GM23338 (cell line): ENCODE data around the gene PPP6R2. TPM values are rescaled to one million over a fixed set of nuclear protein-coding genes. Genes with fewer than 3 reads are reported as not detected.
A peak's percentile ranks its signal among the peaks of the same experiment; 100 is the strongest.
"Not testable (repeated sequence)": the region's sequence is repeated elsewhere in the genome, so short reads cannot be mapped to it uniquely, and the experiment has no call there.

Source experiments
- ATAC-seq: fragments of 200-7000 bp; cut with Tn5 transposase; 3 replicates; pipeline ENCODE4 v1.9.1; 2020
- DNase-seq: peaks from one replicate; pipeline ENCODE4 v3.0.0-alpha.2; 2015; ENCODE audit warnings: low spot score
- H2AFZ ChIP-seq: fragments of 200-600 bp; sonication (generic); 2 replicates; pipeline ENCODE4 v1.8.0; 2016; ENCODE audit warnings: antibody characterized with exemption, mild to moderate bottlenecking, moderate library complexity
- H3F3A ChIP-seq: fragments of 200-600 bp; sonication (generic); replicated peaks from 2 replicates; pipeline ENCODE4 v1.8.0; 2017; ENCODE audit warnings: antibody characterized with exemption, mixed run types, low read depth
- H3K27ac ChIP-seq: fragments of 200-600 bp; sonication (generic); 2 replicates; pipeline ENCODE4 v1.6.1; 2016; ENCODE audit warnings: low read depth
- H3K27me3 ChIP-seq: fragments of 200-600 bp; sonication (generic); 2 replicates; pipeline ENCODE4 v1.8.0; 2016; ENCODE audit warnings: mild to moderate bottlenecking, mixed run types, moderate library complexity; ENCODE audit not compliant: insufficient read depth
- H3K36me3 ChIP-seq: fragments of 200-600 bp; sonication (generic); 2 replicates; pipeline ENCODE4 v1.8.0; 2016; ENCODE audit warnings: mild to moderate bottlenecking; ENCODE audit not compliant: insufficient read depth
- H3K4me1 ChIP-seq: fragments of 200-600 bp; sonication (generic); 2 replicates; pipeline ENCODE4 v1.8.0; 2016; ENCODE audit warnings: mild to moderate bottlenecking, moderate library complexity; ENCODE audit not compliant: insufficient read depth
- H3K4me2 ChIP-seq: fragments of 200-600 bp; sonication (generic); 2 replicates; pipeline ENCODE4 v1.7.1; 2017; ENCODE audit warnings: mixed run types
- H3K4me3 ChIP-seq: fragments of 200-600 bp; sonication (generic); 2 replicates; pipeline ENCODE4 v1.6.1; 2016; ENCODE audit warnings: mixed run types
- H3K79me2 ChIP-seq: fragments of 200-600 bp; sonication (generic); replicated peaks from 2 replicates; pipeline ENCODE4 v1.8.0; 2017; ENCODE audit warnings: mild to moderate bottlenecking; ENCODE audit not compliant: insufficient read depth
- H3K9me2 ChIP-seq: fragments of 200-600 bp; sonication (generic); 2 replicates; pipeline ENCODE4 v1.8.0; 2017; ENCODE audit not compliant: insufficient read depth
- H4K20me1 ChIP-seq: fragments of 200-600 bp; sonication (generic); replicated peaks from 2 replicates; pipeline ENCODE4 v1.8.0; 2017; ENCODE audit warnings: mild to moderate bottlenecking; ENCODE audit not compliant: insufficient read depth
- H3K27ac Mint-ChIP-seq: 2 replicates; pipeline ENCODE4 v1.8.0; 2020; ENCODE audit warnings: inconsistent platforms, mild to moderate bottlenecking, moderate library complexity, mixed read lengths
- H3K27me3 Mint-ChIP-seq: 3 replicates; pipeline ENCODE4 v1.8.0; 2022; ENCODE audit warnings: low read depth, mild to moderate bottlenecking, moderate library complexity, mixed read lengths, inconsistent platforms; ENCODE audit not compliant: insufficient read depth, poor library complexity
- H3K36me3 Mint-ChIP-seq: 3 replicates; pipeline ENCODE4 v1.8.0; 2021; ENCODE audit warnings: low read depth, mild to moderate bottlenecking, inconsistent platforms, moderate library complexity, mixed read lengths
- H3K4me1 Mint-ChIP-seq: 3 replicates; pipeline ENCODE4 v1.8.0; 2020; ENCODE audit warnings: mild to moderate bottlenecking, inconsistent platforms, mixed read lengths
- H3K4me3 Mint-ChIP-seq: 3 replicates; pipeline ENCODE4 v1.8.0; 2021; ENCODE audit warnings: moderate library complexity, mild to moderate bottlenecking, inconsistent platforms, mixed read lengths
- H3K9me3 Mint-ChIP-seq: 3 replicates; pipeline ENCODE4 v1.8.0; 2020; ENCODE audit warnings: moderate library complexity, mild to moderate bottlenecking, inconsistent platforms, mixed read lengths
- NANOG ChIP-seq: IDR thresholded peaks from 2 replicates; pipeline ENCODE4 v1.6.1; 2016; ENCODE audit warnings: antibody characterized with exemption, borderline replicate concordance
- ZNF114 ChIP-seq: fragments of 250-450 bp; sonication (Bioruptor Pico); IDR thresholded peaks from 2 replicates; pipeline ENCODE4 v1.5.0; 2020; ENCODE audit warnings: mild to moderate bottlenecking, moderate library complexity
- ZNF462 ChIP-seq: fragments of 250-450 bp; sonication (Bioruptor Pico); IDR thresholded peaks from 2 replicates; pipeline ENCODE4 v1.5.0; 2020; ENCODE audit warnings: mild to moderate bottlenecking, moderate library complexity
- polyA plus RNA-seq: library from polyadenylated mRNA; unstranded; fragments of >200 nt; fragmentation: Nextera tagmentation; extraction: Ambion mirVana; gene quantifications from 2 replicates; pipeline ENCODE4 v1.2.1, GENCODE V29; 2016
- total RNA-seq: library from RNA; depleted of rRNA; stranded (reverse); fragments of >200 nt; shearing (Covaris generic); gene quantifications from 2 replicates; pipeline ENCODE4 v1.2.3, GENCODE V29; 2014

Gene PPP6R2
- total and polyA plus RNA-seq, 2 experiments from 2014 or later: 11.9 to 45.8 TPM

- H3K27me3 Mint-ChIP-seq, H3K36me3 ChIP-seq, H3F3A ChIP-seq, H3K4me1 ChIP-seq, H2AFZ ChIP-seq, H3K27me3 ChIP-seq, H3K27ac ChIP-seq, ATAC-seq, DNase-seq, H3K4me2 ChIP-seq, H3K79me2 ChIP-seq, H3K4me3 Mint-ChIP-seq, H3K4me1 Mint-ChIP-seq, H3K9me3 Mint-ChIP-seq, H3K27ac Mint-ChIP-seq, H3K4me3 ChIP-seq, H3K9me2 ChIP-seq: not testable (repeated sequence)
- H4K20me1 ChIP-seq: peaks cover 16% of the 10 kb centered on the region
- peaks cover 28% of the 10 kb centered on the region for H3K36me3 Mint-ChIP-seq
Measured at GRCh38 chr22:50381021-50381555, 38.0 kb downstream of the PPP6R2 start.

- DNase-seq (no peak), ATAC-seq (no peak)
- Mint-ChIP-seq H3K4me3 (no peak overlapping the region; the same call in 2 of the 3 replicates), H3K36me3 (peaks cover 12% of the 10 kb centered on the region), H3K9me3 (no peaks in the 10 kb centered on the region), H3K4me1 (peaks cover 19% of the 10 kb centered on the region), H3K27ac (peak overlapping the region; percentile 25), H3K27me3 (peaks cover 6% of the 10 kb centered on the region)
- H3K79me2 ChIP-seq: no peaks in the 10 kb centered on the region
- no peaks in the 10 kb centered on the region for H3K9me2 ChIP-seq
- no peak for TF ChIP-seq ZNF462 (CRISPR knock-in tag)
- TF ChIP-seq ZNF114 (CRISPR knock-in tag): no peak
- TF ChIP-seq NANOG: no peak
- H3K27ac ChIP-seq: 0 out of 2 replicates have a peak overlapping the region, but pooled peaks have one; percentile 48
- peaks cover 9% of the 10 kb centered on the region; the same call in 1 of the 2 replicates for H3F3A ChIP-seq
- H3K4me1 ChIP-seq: 0 out of 2 replicates have a peak, but pooled peaks cover 6% of the 10 kb centered on the region
- no peaks in the 10 kb centered on the region for H3K27me3 ChIP-seq
- H2AFZ ChIP-seq: no peak overlapping the region
- H4K20me1 ChIP-seq: no peaks in the 10 kb centered on the region; the same call in 1 of the 2 replicates
- 0 out of 2 replicates have a peak overlapping the region, but pooled peaks have one; percentile 20 for H3K4me2 ChIP-seq
- H3K36me3 ChIP-seq: no peaks in the 10 kb centered on the region
- H3K4me3 ChIP-seq: no peak overlapping the region
Measured at GRCh38 chr22:50396751-50397370, 53.7 kb downstream of the PPP6R2 start.

- H3K4me1 ChIP-seq, H3K4me3 Mint-ChIP-seq, H3K9me2 ChIP-seq, H3K9me3 Mint-ChIP-seq, H2AFZ ChIP-seq, ATAC-seq, H3F3A ChIP-seq, H3K36me3 ChIP-seq, H3K27me3 ChIP-seq, DNase-seq, H3K4me2 ChIP-seq, H4K20me1 ChIP-seq, H3K79me2 ChIP-seq, H3K27me3 Mint-ChIP-seq, H3K4me3 ChIP-seq: not testable (repeated sequence)
- H3K36me3 Mint-ChIP-seq: peaks cover 12% of the 10 kb centered on the region
- 0 out of 2 replicates have a peak overlapping the region, but pooled peaks have one; percentile 48 for H3K27ac ChIP-seq
- peaks cover 19% of the 10 kb centered on the region for H3K4me1 Mint-ChIP-seq
- H3K27ac Mint-ChIP-seq: peak overlapping the region; percentile 25; the same call in 1 of the 2 replicates
Measured at GRCh38 chr22:50397371-50398060, 54.4 kb downstream of the PPP6R2 start.
